RPMI7951 (cell line): ENCODE measurements around the gene SLC25A10. TPM values are rescaled to one million over a fixed set of nuclear protein-coding genes. Genes with fewer than 3 reads are reported as not detected.

Experiments used
- DNase-seq: peaks from one replicate; pipeline ENCODE4 v3.0.0-alpha.2; 2012; ENCODE audit warnings: low read depth
- total RNA-seq: library from RNA; depleted of rRNA; stranded (reverse); fragments of >200 nt; shearing (Covaris generic); gene quantifications from 2 replicates; pipeline ENCODE4 v1.2.3, GENCODE V29; 2014; rRNA removed

Gene SLC25A10, protein sequence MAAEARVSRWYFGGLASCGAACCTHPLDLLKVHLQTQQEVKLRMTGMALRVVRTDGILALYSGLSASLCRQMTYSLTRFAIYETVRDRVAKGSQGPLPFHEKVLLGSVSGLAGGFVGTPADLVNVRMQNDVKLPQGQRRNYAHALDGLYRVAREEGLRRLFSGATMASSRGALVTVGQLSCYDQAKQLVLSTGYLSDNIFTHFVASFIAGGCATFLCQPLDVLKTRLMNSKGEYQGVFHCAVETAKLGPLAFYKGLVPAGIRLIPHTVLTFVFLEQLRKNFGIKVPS
- 45.9 and 53.0 TPM in 2 replicates for total RNA-seq

DNA sequence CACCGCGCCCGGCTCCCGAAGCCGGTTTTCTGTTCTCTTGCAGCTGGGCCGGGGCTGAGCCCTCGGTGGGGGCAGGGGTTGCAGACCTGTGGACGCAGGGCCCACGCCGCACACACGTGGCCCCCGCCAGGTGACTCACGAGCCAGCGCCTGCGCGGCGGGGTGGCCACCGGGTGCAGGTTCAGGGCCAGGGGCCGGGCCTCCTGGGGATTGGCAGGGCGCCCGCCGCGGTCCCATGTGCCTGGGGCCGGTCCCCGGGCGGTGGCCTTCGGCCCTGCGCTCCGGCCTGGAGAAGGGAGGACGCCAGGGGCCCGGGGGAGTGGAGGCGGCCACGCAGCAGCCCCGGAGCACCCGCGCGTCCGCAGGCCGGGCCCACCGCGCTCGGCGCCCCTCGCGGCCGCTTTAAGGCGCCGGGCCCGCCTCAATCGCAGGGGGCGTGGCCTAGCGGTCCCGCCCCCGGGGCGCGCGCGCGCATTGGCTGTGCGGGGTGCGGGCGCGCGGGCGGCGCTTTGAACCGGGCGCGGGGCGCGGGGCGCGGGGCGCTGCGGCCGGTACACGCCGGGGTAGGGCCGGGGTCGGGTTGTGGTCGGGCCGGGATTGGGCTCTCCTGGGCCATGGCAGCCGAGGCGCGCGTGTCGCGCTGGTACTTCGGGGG lies at the start of gene SLC25A10:
Gene SLC25A10 (plus strand): TSS at position 471 of the 654 bp plus-strand sequence. CDS start 143 bp downstream, at position 614.
- DNase-seq, result peak; percentile 67

DNA sequence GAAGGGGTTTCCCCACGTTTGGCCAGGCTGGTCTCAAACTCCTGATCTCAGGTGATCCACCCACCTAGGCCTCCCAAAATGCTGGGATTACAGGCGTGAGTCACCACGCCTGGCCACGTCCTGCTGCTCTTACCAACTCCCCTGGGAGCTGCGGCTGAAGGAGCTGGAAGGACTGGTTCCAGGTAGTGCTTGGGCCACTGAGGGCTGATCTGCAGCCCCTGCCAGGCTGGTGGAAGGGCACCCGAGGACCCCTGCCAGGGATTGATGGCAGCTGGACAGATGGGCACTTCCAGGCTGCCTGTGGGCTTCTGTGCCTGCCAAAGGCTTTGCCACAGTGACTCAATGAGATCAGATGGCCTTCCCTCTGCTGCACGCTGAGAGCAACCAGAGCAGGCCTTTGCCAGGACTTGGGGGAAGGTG lies 48.0 kb upstream of the SLC25A10 start:
- DNase-seq, result no peak

DNA sequence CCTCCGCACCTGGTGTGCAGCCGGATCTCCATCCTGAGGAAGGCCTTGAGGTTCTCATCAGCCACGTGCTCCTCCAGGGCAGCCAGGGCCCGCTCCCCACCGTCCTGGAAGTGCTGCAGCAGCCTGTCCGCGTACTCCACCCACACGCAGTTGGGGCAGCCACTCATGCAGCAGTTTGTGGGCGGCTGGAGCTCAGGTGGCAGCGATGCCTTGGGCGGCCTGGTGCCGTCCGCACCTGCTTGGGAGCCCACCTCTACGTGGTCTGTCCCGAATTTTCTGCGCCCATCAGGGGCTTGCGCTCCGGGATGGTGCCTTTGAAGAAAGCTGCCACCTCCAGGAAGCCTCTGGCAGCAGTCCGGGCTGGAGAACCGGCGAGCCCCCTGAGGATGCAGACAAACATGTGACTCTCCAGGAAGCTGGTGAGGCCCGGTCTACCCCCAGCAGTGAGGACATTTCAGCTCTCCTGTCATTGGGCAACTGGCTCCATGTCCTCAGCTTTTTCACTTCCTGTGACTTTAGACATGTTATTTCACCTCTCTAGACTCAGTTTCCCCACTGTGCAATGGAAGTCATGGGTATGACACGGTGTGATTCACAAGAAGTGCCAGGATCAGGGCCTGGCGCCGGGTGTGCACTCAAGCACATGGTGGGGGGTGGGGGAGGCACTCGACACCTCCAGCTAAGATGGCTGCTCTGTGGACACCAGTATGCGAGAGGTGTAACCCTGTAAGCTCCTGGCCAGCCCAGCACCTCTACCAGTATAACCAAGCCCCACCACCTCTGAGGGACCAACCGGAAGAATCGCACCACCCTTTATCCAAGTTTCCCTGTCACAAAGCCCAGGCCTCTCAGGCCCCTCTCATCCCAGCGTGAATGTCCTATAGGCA lies 46.6 kb upstream of the SLC25A10 start:
- DNase-seq, result peak; percentile 14

DNA sequence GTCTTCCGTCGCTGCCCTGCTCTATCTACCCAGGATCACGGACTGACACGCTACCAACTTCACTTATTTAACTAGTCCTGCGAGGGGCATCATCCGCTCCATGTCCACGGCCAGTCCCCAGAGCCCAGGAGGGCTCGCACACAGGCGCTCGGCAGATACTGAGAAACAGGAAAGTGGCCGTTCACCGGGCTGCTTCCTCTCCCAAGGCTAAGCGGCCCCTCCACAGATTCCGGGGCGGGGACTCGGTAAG lies 46.1 kb upstream of the SLC25A10 start:
- no peak for DNase-seq

DNA sequence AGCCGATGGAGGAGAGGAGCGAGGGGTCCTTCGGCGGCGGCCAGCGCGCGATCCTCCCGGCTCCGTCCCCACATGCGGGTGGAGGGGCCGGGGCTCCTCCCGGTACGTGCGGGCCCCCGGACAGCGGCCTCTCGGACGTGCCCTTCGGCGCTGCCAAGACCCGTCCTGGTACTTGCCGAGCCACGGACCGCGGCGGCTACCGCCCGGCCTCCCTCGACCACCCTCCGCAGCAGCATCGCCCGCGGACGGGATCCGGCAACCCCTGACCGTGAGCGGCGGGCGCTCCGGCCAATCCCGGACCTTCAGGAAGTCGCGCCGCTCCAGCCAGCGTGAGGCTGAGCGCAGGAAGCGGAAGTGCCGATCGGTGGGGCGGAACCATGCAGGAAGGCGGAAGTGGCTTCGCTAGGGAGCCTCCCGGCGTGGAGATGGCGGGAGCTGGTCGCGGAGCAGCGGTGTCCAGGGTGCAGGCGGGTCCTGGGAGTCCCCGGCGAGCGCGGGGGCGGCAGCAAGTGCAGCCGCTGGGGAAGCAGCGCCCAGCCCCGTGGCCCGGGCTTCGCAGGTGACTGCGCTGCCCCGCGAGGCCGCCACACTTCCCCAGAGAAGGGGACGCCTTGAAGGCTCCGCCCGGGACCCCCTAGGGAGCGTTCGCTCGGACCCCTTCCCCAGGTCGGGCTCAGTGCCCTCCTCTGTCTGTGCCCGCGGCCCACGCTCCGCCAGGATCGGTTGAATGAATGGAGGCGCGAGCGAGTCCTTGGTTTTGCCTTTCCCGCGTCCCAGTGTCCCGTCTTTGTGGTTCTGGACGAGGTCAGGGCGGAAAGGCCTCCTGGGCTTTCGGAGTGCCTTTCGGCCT lies 45.5 kb upstream of the SLC25A10 start, which contains the start of the genes CCDC137 and OXLD1:
Gene CCDC137 (plus strand): TSS at position 396 of the 850 bp plus-strand sequence. CDS start 30 bp downstream, at position 426.
Gene OXLD1 (minus strand): TSS at position 264 of the 850 bp plus-strand sequence. CDS start 28 bp downstream, at position 236.
- DNase-seq, result peak; percentile 94

DNA sequence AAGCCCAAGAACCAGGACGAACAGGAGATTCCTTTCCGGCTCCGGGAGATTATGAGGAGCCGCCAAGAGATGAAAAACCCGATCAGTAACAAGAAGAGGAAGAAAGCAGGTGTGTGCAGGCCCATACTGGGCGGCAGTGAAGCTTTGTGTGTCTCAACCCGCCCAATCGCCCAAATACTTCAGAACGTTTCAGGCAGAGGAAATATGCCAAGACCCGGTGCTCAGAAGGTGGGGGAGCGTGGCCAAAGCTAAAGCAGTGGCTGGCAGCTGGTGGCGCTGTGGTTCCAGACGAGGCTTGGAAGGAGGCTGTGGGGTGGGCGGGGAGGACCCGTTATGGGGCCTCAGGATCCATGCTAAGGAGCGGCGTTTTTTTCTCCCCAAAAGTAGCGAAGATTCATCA lies 44.3 kb upstream of the SLC25A10 start:
- no peak for DNase-seq

DNA sequence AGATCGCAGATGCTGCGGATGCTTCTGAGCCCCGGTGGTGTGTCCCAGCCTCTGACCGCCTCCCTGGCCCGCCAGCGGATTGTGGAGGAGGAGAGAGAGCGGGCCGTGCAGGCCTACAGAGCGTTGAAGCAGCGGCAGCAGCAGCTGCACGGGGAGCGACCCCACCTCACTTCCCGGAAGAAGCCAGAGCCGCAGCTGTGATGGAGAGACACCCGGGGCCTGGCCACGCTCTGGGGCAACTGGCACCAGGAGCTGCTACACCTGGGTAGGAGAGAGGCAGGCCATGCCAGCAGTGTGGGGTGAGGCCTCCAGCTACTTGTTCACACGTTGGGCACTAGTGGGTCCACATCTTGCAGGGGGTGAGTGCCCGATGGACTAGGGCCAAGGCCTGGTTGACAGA lies 39.6 kb upstream of the SLC25A10 start:
- DNase-seq, result no peak

DNA sequence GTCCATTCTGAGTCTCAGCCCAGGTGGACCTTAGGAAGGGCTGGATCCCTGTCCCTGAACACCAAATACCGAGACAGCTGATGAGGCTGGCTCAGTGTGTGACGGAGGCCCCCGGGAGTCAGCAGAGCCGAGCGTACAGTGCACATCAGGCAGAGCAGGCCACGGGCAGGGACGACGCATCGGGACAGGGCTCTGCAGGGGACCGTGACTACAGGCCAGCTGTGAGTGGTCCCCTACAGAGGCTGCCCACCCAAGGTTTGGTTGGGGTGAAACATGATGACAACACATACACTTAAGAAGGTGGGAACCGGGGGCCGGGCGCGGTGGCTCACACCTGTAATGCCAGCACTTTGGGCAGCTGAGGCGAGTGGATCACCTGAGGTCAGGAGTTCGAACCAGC lies 39.1 kb upstream of the SLC25A10 start:
- DNase-seq, result no peak

DNA sequence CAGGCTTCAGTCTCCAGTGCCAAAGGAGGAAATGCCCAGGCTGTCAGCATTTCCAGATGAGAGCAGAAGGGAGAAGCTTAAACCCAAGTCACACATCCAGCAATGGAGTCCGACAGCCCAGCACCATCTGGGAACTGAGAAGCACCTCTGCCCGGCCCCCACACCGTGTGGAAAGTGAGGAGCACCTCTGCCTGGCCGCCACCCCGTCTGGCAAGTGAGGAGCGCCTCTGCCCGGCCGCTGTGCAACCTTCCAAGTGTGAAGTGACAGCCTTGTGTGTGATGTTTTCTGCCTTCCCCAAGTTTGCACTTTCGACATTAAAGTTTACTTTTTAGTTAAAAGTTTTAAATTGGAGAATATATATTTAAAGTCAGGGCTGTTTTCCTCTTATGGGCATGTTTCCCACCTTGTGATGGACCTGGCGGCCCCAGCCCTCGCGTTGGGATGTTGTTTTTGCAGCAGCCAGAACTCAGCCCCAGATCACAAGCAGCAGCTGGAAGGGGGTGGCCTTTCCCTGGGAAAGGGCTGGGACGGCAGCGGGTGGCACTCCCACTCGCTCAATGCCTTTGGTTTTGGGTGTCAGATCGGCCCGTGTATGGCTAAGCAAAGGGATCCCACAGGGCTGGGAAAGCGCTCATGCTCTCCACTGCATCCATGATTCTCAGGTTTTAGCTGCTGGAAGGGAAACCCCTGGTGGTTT lies 38.4 kb upstream of the SLC25A10 start:
- no peak for DNase-seq

DNA sequence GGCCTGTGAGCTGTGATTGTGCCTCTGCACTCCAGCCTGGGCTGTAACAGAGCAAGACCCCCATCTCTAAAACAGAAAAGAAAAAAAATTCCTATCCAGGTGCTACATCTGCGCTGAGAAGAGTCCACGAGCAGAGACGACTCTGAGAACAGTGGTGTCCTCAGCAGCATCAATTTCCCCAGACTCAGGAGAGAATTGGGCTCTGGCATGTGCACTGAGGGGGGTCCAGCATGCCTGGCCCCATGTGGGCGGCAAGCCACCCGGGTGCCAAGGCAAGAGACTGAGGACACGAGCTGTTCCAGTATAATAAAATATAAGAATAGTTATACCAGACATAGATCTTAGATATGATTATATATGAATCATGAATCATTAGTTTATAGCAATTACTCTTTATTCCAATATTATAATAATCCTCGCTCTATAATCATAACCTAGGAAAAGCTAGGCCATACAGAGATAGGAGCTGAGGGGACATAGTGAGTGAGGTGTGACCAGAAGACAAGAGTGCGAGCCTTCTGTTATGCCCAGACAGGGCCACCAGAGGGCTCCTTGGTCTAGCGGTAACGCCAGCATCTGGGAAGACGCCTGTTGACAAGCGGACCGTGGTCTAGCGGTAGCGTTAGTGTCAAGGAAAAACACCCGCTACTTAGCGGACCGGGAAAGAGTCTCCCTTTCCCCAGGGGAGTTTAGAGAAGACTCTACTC lies 36.4 kb upstream of the SLC25A10 start:
- DNase-seq, result peak; percentile 35

DNA sequence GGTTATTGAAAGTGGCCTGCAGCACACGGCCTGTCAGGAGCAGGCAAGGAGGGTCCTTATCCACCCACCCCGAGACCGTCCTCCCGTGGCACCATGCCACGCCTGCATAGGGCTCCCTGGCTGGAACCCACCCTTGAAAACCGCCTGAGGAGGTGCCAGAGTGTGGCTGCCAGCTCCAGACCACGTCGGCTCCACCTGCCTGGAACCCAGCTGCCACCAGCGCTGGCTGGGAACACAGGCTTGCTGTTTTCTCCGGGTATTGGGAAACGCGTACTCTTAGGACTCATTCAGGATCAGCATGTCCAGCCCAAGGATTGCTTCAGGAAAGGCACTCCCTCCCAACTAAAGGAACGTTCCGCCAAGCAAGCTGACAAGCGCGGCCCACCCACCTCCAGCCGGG lies 35.2 kb upstream of the SLC25A10 start:
- no peak for DNase-seq

DNA sequence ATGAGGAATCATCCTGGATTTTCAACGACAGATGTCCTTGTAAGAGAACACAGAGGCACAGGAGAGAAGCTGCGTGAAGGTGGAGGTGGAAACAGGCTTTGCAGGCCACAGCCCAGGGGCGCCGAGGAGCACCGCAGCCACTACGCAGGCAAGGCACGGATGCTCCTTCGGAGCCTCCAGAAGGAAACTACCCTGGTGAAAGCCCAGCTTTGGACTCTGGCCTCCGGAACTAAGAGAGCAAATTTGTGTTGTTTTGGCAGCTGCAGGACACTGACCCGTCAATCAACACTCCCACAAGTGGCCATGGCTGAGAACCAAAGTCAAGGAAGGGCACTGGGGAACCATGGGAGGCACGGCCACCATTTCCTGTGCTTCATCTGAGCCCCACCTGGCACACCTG lies 31.9 kb upstream of the SLC25A10 start:
- DNase-seq, result no peak

DNA sequence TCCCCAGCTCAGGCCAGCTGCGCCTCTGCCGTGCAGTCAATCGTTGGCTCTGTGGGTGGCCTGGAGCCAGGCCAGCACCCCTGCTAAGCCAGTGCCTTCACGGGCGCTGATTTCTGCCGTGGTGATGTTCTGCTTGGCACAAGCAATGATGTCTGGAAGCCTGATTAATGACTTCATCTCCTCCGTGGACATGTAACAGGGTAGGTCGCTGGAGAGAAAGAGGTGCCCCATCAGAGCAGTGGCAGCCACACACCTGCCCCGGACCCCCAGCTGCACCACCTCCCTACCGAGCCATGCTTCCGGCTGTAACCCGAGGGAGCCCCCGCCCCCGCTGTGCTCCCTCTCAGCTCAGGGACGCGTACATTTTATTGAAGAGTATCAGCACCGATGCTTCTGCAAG lies 30.4 kb upstream of the SLC25A10 start:
- no peak for DNase-seq

DNA sequence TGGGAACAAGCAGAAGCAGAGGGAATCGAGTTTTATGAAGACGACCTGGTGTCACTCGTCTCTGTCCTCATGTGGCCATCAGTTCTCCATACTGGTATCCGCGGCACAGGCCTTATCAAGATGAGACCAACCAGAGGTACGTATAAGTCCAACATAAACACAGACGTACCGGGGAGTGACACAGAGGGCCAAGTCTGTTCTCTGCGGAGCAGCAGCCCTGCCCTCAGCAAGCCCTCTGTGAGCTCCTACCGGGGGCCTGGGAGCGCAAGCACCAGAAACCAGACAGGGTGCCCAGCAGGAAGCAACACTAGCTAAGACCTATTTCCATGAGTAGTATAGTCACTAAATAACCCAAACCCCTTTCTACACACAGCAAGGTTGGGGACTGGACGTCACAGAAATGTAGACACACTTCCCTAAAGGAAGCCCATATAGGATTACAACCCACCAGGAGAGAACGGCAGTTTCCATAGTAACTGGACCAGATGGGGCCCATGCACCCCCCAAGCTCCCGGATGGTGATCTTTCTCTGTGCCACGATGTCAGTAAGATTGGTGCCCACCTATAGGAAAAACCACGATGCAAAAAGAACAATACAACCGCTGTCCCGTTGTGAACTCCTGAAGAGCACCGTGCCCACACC lies 29.4 kb upstream of the SLC25A10 start:
- DNase-seq, result peak; percentile 20

DNA sequence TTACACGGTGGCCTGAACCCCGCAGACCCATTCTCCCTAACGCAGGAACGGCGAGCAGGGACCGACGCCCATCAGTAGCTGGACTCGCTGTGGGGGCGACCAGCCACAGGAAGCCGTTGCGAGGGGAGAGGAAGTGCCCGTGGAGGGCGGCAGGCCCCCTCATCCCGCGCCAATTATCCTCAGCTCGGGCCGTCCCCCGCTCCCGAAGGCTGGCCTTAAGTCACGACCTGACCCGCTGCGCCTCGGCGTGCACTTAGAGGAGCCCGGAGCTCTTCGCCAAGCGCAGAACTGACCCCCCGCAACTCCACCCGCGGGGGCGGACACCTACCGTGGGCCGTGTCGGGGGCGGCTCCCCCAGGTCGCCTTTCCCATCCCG lies 28.9 kb upstream of the SLC25A10 start:
- DNase-seq, result no peak

DNA sequence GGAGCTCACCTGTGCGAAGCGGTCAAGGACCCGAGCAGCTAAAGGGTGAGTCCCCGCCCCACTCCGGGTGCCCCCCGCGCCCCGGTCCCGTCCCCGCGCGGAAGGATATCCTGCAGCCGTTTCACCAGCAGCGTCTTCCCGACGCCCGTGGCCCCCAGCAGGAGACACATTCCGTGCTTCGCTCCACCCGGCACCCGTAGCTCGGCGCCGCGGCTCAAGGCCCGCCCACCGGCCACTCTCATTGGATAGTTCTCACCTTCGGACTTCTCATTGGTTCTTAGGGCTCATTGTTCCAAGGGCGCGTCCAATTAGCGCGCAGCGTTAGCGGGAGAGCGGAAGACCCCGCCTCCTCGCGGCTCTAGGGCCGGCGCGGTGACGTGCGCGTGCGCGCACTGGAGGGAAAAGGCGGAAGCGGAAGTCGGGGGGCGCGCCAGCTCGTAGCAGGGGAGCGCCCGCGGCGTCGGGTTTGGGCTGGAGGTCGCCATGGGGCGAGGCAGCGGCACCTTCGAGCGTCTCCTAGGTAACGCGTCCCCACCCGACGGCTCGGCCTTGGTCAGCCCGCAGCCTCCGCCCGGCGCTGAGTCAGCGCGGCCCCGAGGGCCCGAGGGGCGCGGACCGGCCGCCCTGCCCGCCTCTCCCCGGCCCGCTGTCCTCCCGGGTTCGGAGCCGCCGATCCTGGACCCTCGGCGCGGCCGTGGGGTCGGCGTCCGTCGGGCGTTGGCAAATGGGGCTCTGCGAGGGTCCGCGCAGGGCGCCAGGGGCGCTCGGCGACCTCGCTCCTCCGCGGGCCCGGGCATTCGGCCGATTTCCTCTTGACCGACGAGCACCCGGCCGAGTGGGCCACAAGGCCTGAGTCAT lies 28.3 kb upstream of the SLC25A10 start, which contains the start of the genes ARL16 and HGS:
Gene ARL16 (minus strand): TSS at position 214 of the 858 bp plus-strand sequence. CDS start 44 bp downstream, at position 170.
Gene HGS (plus strand): TSS at position 428 of the 858 bp plus-strand sequence. CDS start 56 bp downstream, at position 484.
- DNase-seq, result peak; percentile 97

DNA sequence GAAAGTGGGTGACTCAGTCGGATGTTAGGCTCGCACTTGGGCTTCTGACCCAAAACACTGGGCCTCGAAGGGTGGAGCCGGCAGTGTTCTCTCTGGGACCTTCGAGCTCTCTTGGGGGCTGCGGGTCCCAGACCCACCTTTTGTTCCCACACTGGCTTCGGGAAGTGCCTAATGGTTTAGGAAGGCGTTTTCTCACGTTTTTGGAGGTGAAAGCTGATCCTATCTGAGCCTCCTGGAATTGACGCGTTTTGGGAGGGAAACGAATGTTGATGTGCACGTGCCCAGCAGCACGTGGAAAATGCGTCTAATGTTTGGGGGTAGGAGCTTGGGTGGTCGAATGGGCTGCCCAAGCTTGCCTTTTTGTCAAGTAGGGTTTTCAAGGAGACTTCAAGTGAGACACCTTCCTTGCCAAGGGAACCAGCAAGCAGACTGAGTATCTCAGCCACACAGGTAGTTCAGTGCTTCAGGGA lies 27.6 kb upstream of the SLC25A10 start:
- DNase-seq, result peak; percentile 87

DNA sequence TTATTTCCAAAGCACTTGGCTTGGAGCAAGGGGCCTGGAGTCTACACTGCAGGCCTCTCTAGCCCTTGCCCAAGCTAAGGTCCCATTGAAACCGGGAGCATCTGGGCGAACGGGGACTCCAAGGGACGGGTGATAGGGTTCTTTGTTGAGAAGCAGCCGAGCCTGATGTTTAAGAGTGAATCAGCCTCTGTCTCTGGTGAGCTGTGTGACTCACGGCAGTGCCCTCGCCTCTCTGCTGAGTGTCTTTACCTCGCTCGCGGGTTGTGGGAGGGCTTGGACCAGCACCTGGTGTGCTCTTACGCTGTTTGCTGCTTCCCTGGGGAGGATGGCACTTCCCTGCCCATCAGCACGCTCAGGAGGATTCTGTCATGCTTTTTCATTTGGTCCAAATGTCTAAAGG lies 27.0 kb upstream of the SLC25A10 start:
- peak; percentile 77 for DNase-seq
